ENCODE results near the gene CYP1A1. TPM values are rescaled to one million over a fixed set of nuclear protein-coding genes. Genes with fewer than 3 reads are reported as not detected.
"Not testable (repeated sequence)": the region's sequence is repeated elsewhere in the genome, so short reads cannot be mapped to it uniquely, and the experiment has no call there.

Gene CYP1A1
- total RNA-seq, 2 donors from 2014 or later: 0.48 TPM; not detected in 1

GRCh38 chr15:74748322-74748946 is 23.1 kb upstream of the CYP1A1 start, which contains the start of gene CYP1A2:
TSS of gene CYP1A2 (plus strand) at chr15:74748845. CDS start at chr15:74749739, 894 bp downstream.
- no peak for DNase-seq (ENCODE audit: low spot score)

GRCh38 chr15:74746389-74746788 is 21.1 kb upstream of the CYP1A1 start:
- no peak for DNase-seq (ENCODE audit: low spot score)
- intact Hi-C loops (cut with DNase I): no loop called here

More at GRCh38 chr15:74748322-74748946, 23.1 kb upstream of the CYP1A1 start, which contains the start of gene CYP1A2:
- intact Hi-C loops (cut with DNase I): no loop called here

- no peak for DNase-seq (ENCODE audit: low spot score)
- intact Hi-C loops (cut with DNase I): no loop called here
Observed at GRCh38 chr15:74742422-74742821, 17.1 kb upstream of the CYP1A1 start.

- intact Hi-C loops (cut with DNase I); DNase-seq (ENCODE audit: low spot score): not testable (repeated sequence)
Observed at GRCh38 chr15:74738239-74738638, 12.9 kb upstream of the CYP1A1 start.

- intact Hi-C loops (cut with DNase I): no loop called here
- DNase-seq (ENCODE audit: low spot score): no peak
Observed at GRCh38 chr15:74735305-74735704, 10.0 kb upstream of the CYP1A1 start.

GRCh38 chr15:74733269-74733668 is 7.9 kb upstream of the CYP1A1 start:
- DNase-seq (ENCODE audit: low spot score): peak; percentile 45
- intact Hi-C loops (cut with DNase I): no loop called here

- intact Hi-C loops (cut with DNase I): no loop called here
- no peak for DNase-seq (ENCODE audit: low spot score)
Observed at GRCh38 chr15:74732846-74733245, 7.5 kb upstream of the CYP1A1 start.

- DNase-seq (ENCODE audit: low spot score): no peak
Observed at GRCh38 chr15:74730619-74731316, 5.4 kb upstream of the CYP1A1 start.

GRCh38 chr15:74729372-74729771 is 4.0 kb upstream of the CYP1A1 start:
- intact Hi-C loops (cut with DNase I): loop anchor here in 1 of 2 donors (5.0 kb wide), 1 partner anchor 598 kb away; no protein-coding TSS in a partner anchor
- DNase-seq (ENCODE audit: low spot score): not testable (repeated sequence)

More at GRCh38 chr15:74730619-74731316, 5.4 kb upstream of the CYP1A1 start:
- intact Hi-C loops (cut with DNase I): no loop called here

- DNase-seq (ENCODE audit: low spot score): not testable (repeated sequence)
- intact Hi-C loops (cut with DNase I): loop anchor here in 1 of 2 donors (5.0 kb wide), 1 partner anchor 599 kb away; no protein-coding TSS in a partner anchor
Observed at GRCh38 chr15:74728699-74729098, 3.4 kb upstream of the CYP1A1 start.

- intact Hi-C loops (cut with DNase I): loop anchor here in 1 of 2 donors (5.0 kb wide), 1 partner anchor 600 kb away; no protein-coding TSS in a partner anchor
- no peak for DNase-seq (ENCODE audit: low spot score)
Observed at GRCh38 chr15:74727727-74728126, 2.4 kb upstream of the CYP1A1 start.

GRCh38 chr15:74726774-74727164 is 1.4 kb upstream of the CYP1A1 start:
- DNase-seq (ENCODE audit: low spot score): no peak
- intact Hi-C loops (cut with DNase I): loop anchor here in 1 of 2 donors (5.0 kb wide), 1 partner anchor 601 kb away; no protein-coding TSS in a partner anchor

GRCh38 chr15:74725845-74726773 is 781 bp upstream of the CYP1A1 start:
- intact Hi-C loops (cut with DNase I): loop anchor here in 1 of 2 donors (5.0 kb wide), 1 partner anchor 601 kb away; no protein-coding TSS in a partner anchor
- peak; percentile 83 for DNase-seq (ENCODE audit: low spot score)

GRCh38 chr15:74724570-74725224 is 631 bp downstream of the CYP1A1 start:
- DNase-seq (ENCODE audit: low spot score): no peak
- intact Hi-C loops (cut with DNase I): loop anchor here in 1 of 2 donors (5.0 kb wide), 1 partner anchor 603 kb away; no protein-coding TSS in a partner anchor

GRCh38 chr15:74723754-74724334 is 1.5 kb downstream of the CYP1A1 start:
- DNase-seq (ENCODE audit: low spot score): no peak
- intact Hi-C loops (cut with DNase I): no loop called here

- no peak for DNase-seq (ENCODE audit: low spot score)
- intact Hi-C loops (cut with DNase I): no loop called here
Observed at GRCh38 chr15:74723187-74723586, 2.1 kb downstream of the CYP1A1 start.

- intact Hi-C loops (cut with DNase I): no loop called here
- no peak for DNase-seq (ENCODE audit: low spot score)
Observed at GRCh38 chr15:74722591-74722990, 2.7 kb downstream of the CYP1A1 start.

GRCh38 chr15:74716651-74717050 is 8.7 kb downstream of the CYP1A1 start:
- DNase-seq (ENCODE audit: low spot score): no peak
- intact Hi-C loops (cut with DNase I): no loop called here
